SK-N-SH (cell line): ENCODE measurements around the gene THEM4. TPM values are rescaled to one million over a fixed set of nuclear protein-coding genes. Genes with fewer than 3 reads are reported as not detected.

Experiments
- CTCF ChIA-PET: fragments of 300-600, 350-600 bp; formaldehyde crosslinking; extraction: SDS; loops from one replicate; lab custom pipeline; 2021; lab: Yijun Ruan, JAX
- POLR2A ChIA-PET: fragments of 350-600 bp; sonication (Branson Sonifier 250); formaldehyde crosslinking; extraction: SDS; loops from one replicate; lab custom pipeline; 2020; ENCODE audit warnings: antibody characterized with exemption, inconsistent platforms; lab: Yijun Ruan, JAX
- DNase-seq: peaks from one replicate; pipeline ENCODE4 v3.0.0; 2012
- H2AFZ ChIP-seq: fragments of 200-600 bp; sonication (generic); 2 replicates; pipeline ENCODE4 v1.8.1; 2016; ENCODE audit warnings: antibody characterized with exemption, mild to moderate bottlenecking, low read depth
- H3F3A ChIP-seq: fragments of 200-600 bp; sonication (generic); replicated peaks from 2 replicates; pipeline ENCODE3; 2016; ENCODE audit warnings: antibody characterized with exemption, mild to moderate bottlenecking; ENCODE audit not compliant: insufficient read depth
- H3K27ac ChIP-seq, 2 experiments: fragments of 200-500 bp in 1 of 2; fragments of 200-600 bp in 1 of 2; sonication (Bioruptor generic) in 1 of 2; sonication (generic), shearing (Covaris generic) in 1 of 2; 2 replicates each; pipeline versions ENCODE4 v1.5.1 to v1.6.1; 2014 to 2016; ENCODE audit warnings: low read depth in 2 of 2, inconsistent platforms in 1 of 2, low read length in 1 of 2, mild to moderate bottlenecking in 1 of 2, mixed read lengths in 1 of 2
- H3K27me3 ChIP-seq: fragments of 200-600 bp; sonication (generic), shearing (Covaris generic); 2 replicates; pipeline ENCODE4 v1.6.1; 2016; ENCODE audit warnings: mixed run types; ENCODE audit not compliant: insufficient read depth
- H3K36me3 ChIP-seq, 2 experiments: fragments of 200-500 bp in 1 of 2; fragments of 200-600 bp in 1 of 2; sonication (Bioruptor generic) in 1 of 2; sonication (generic) in 1 of 2; replicated peaks in 1 of 2; 2 replicates each; pipeline versions ENCODE3 to v1.5.1; 2014 to 2016; ENCODE audit warnings: low read length in 1 of 2, mild to moderate bottlenecking in 1 of 2; ENCODE audit not compliant: insufficient read depth in 2 of 2, control insufficient read depth in 1 of 2
- H3K4me1 ChIP-seq, 2 experiments: fragments of 200-500 bp in 1 of 2; fragments of 200-600 bp in 1 of 2; sonication (Bioruptor generic) in 1 of 2; sonication (generic), shearing (Covaris generic) in 1 of 2; 2 replicates each; pipeline versions ENCODE4 v1.5.1 to v1.6.1; 2014 to 2016; ENCODE audit warnings: low read depth in 1 of 2, low read length in 1 of 2, mixed run types in 1 of 2; ENCODE audit not compliant: insufficient read depth in 2 of 2, control insufficient read depth in 1 of 2
- H3K4me2 ChIP-seq: fragments of 200-600 bp; sonication (generic), shearing (Covaris generic); 2 replicates; pipeline ENCODE4 v1.6.1; 2017; ENCODE audit warnings: mixed run types
- H3K4me3 ChIP-seq, 2 experiments: fragments of 200-500 bp in 1 of 2; fragments of 200-600 bp in 1 of 2; sonication (Bioruptor generic) in 1 of 2; sonication (generic), shearing (Covaris generic) in 1 of 2; 2 replicates each; pipeline versions ENCODE4 v1.5.1 to v1.8.1; 2014 to 2016; ENCODE audit warnings: low read depth in 2 of 2, inconsistent platforms in 1 of 2, low read length in 1 of 2, mild to moderate bottlenecking in 1 of 2, mixed read lengths in 1 of 2, moderate library complexity in 1 of 2
- H3K79me2 ChIP-seq: fragments of 200-600 bp; sonication (generic); 2 replicates; pipeline ENCODE4 v1.8.1; 2017; ENCODE audit warnings: mild to moderate bottlenecking; ENCODE audit not compliant: insufficient read depth
- H3K9ac ChIP-seq: fragments of 200-600 bp; sonication (generic); 2 replicates; pipeline ENCODE4 v1.6.1; 2017; ENCODE audit warnings: mixed run types
- H3K9me2 ChIP-seq: fragments of 200-600 bp; sonication (generic); 2 replicates; pipeline ENCODE4 v1.6.1; 2017; ENCODE audit warnings: mixed run types
- H3K9me3 ChIP-seq: fragments of 200-600 bp; sonication (generic); 2 replicates; pipeline ENCODE4 v1.6.1; 2017; ENCODE audit warnings: mixed run types, mild to moderate bottlenecking, moderate library complexity
- H4K20me1 ChIP-seq: fragments of 200-600 bp; sonication (generic); 2 replicates; pipeline ENCODE4 v1.6.1; 2017; ENCODE audit warnings: mild to moderate bottlenecking, mixed run types; ENCODE audit not compliant: insufficient read depth
- CTCF ChIP-seq: fragments of 200-600 bp; sonication (generic); IDR thresholded peaks from 2 replicates; pipeline ENCODE4 v1.6.1; 2017; ENCODE audit warnings: antibody characterized with exemption, mild to moderate bottlenecking, moderate library complexity
- FOSL2 ChIP-seq: IDR thresholded peaks from 2 replicates; pipeline ENCODE4 v1.4.0; 2012; ENCODE audit warnings: low read depth, mild to moderate bottlenecking, moderate library complexity, borderline replicate concordance
- FOXM1 ChIP-seq: IDR thresholded peaks from 2 replicates; pipeline ENCODE4 v1.4.0; 2012; ENCODE audit warnings: low read depth, mild to moderate bottlenecking
- GABPA ChIP-seq: IDR thresholded peaks from 2 replicates; pipeline ENCODE4 v1.4.0; 2012; ENCODE audit warnings: low read depth, mild to moderate bottlenecking
- GATA2 ChIP-seq: sonication (generic); formaldehyde crosslinking; IDR thresholded peaks from 2 replicates; pipeline ENCODE4 v1.5.0; 2020; ENCODE audit warnings: mild to moderate bottlenecking, missing genetic modification reagents
- JUND ChIP-seq: IDR thresholded peaks from 2 replicates; pipeline ENCODE4 v1.4.0; 2012
- MEF2A ChIP-seq: IDR thresholded peaks from 2 replicates; pipeline ENCODE4 v1.4.0; 2012; ENCODE audit warnings: low read depth, borderline replicate concordance
- NRF1 ChIP-seq: IDR thresholded peaks from 2 replicates; pipeline ENCODE4 v1.6.1; 2012; ENCODE audit warnings: low read depth, mild to moderate bottlenecking, low read length
- RAD21 ChIP-seq: IDR thresholded peaks from 2 replicates; pipeline ENCODE4 v1.6.1; 2012; ENCODE audit warnings: mild to moderate bottlenecking, low read length
- SIN3A ChIP-seq: IDR thresholded peaks from 2 replicates; pipeline ENCODE4 v1.6.1; 2012; ENCODE audit warnings: low read depth, mild to moderate bottlenecking, low read length, moderate library complexity, borderline replicate concordance
- SMC3 ChIP-seq: IDR thresholded peaks from 2 replicates; pipeline ENCODE4 v1.6.1; 2012; ENCODE audit warnings: low read depth, low read length, improper control_type of control experiment
- TCF12 ChIP-seq: IDR thresholded peaks from 2 replicates; pipeline ENCODE4 v1.4.0; 2012
- USF1 ChIP-seq: IDR thresholded peaks from 2 replicates; pipeline ENCODE4 v1.4.0; 2012; ENCODE audit warnings: low read depth, borderline replicate concordance
- WGBS: methylation state at CpG from one replicate; pipeline ENCODE4 v1.1.6; 2017; ENCODE audit warnings: low lambda C conversion rate; 5-methylcytosine and 5-hydroxymethylcytosine counted together
- polyA plus RNA-seq, 3 experiments: library from polyadenylated mRNA; depleted of rRNA; stranded (reverse); fragments of >200 nt; gene quantifications; 2 replicates each; pipeline ENCODE4 v1.2.3, GENCODE V29; 2012

Gene THEM4
- polyA plus RNA-seq, 1 of the 3 experiments (the other 2 are of a cell fraction) = 10.1 TPM

GRCh38 chr1:151892190-151892589 is 17.1 kb downstream of the THEM4 start:
- H3K4me1 ChIP-seq = no peaks in the 10 kb centered on the region
- H3K9me3 ChIP-seq = no peaks in the 10 kb centered on the region
- no peaks in the 10 kb centered on the region for H3K79me2 ChIP-seq
- peaks cover 3 to 38% of the 10 kb centered on the region in 2 experiments for H3K36me3 ChIP-seq
- H3K27ac ChIP-seq = no peak overlapping the region
- DNase-seq = no peak
- POLR2A ChIA-PET = no interaction called here
- no peak for TF ChIP-seq MEF2A
- H3K9me2 ChIP-seq = no peaks in the 10 kb centered on the region
- H4K20me1 ChIP-seq = no peaks in the 10 kb centered on the region
- no peaks in the 10 kb centered on the region for H3K27me3 ChIP-seq
- no peak overlapping the region for H3K9ac ChIP-seq
- CTCF ChIA-PET = interaction anchor here (0.9 kb wide), 1 partner anchor 109 kb away, joined by 3 read pairs; no protein-coding TSS in a partner anchor
- H2AFZ ChIP-seq = no peak overlapping the region
- no peak overlapping the region for H3K4me2 ChIP-seq
- no peak overlapping the region for H3K4me3 ChIP-seq
- H3F3A ChIP-seq = no peaks in the 10 kb centered on the region
- WGBS = 89% methylated on average over 2 of the region's 2 CpGs

GRCh38 chr1:151891512-151891911 is 17.8 kb downstream of the THEM4 start:
- no peak overlapping the region for H3K27ac ChIP-seq
- H3K9ac ChIP-seq = no peak overlapping the region
- CTCF ChIA-PET = interaction anchor here (0.9 to 1.6 kb wide), 3 partner anchors 13 to 110 kb away, joined by 3 to 7 read pairs (median 3); no protein-coding TSS in a partner anchor
- H3K27me3 ChIP-seq = no peaks in the 10 kb centered on the region
- no peaks in the 10 kb centered on the region for H4K20me1 ChIP-seq
- no peaks in the 10 kb centered on the region for H3F3A ChIP-seq
- no peak overlapping the region for H2AFZ ChIP-seq
- no peak overlapping the region for H3K4me3 ChIP-seq
- POLR2A ChIA-PET = no interaction called here
- H3K9me2 ChIP-seq = no peaks in the 10 kb centered on the region
- H3K9me3 ChIP-seq = no peaks in the 10 kb centered on the region
- WGBS = 68% methylated on average over 3 of the region's 3 CpGs
- H3K79me2 ChIP-seq = no peaks in the 10 kb centered on the region
- no peak for DNase-seq
- peaks cover 3 to 38% of the 10 kb centered on the region in 2 experiments for H3K36me3 ChIP-seq
- no peak overlapping the region for H3K4me2 ChIP-seq
- TF ChIP-seq FOSL2 = no peak
- TF ChIP-seq MEF2A = no peak
- TF ChIP-seq USF1 = no peak
- TF ChIP-seq JUND = no peak
- TF ChIP-seq GABPA = no peak
- no peak for TF ChIP-seq TCF12
- no peak for TF ChIP-seq FOXM1
- TF ChIP-seq GATA2 (CRISPR knock-in tag) = no peak
- no peak for TF ChIP-seq SMC3
- TF ChIP-seq NRF1 = no peak
- TF ChIP-seq SIN3A = no peak
- TF ChIP-seq, all 33 proteins: peak for 0
- no peaks in the 10 kb centered on the region for H3K4me1 ChIP-seq

DNA sequence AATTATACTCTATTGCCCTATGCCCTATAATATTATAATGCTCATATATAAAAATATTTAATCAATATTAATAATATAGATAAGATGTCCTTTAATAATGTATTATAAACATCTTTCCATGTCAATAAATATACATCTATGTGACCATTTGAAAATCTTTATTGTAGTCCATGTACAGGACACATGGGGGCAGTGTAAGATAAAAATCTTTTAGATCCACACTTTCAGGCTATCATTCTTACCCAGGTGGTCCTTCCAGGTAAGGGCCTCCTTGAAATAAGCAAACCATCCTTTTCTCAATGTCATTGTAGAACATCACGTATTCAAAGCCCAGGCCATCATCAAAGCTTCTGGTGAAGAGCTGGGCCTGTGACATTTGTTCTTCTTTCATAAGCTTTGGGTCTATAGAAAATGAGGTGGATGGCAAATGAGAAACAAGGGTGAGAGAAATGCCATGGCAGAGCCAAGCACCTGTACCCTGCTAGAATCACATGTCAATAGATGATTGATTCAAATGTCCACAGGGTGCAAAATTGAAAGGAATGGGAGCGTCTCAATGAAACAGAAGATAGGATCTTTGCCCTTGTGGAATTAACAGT is 20.2 kb downstream of the THEM4 start:
- TF ChIP-seq CTCF = peak; percentile 64
- peak; percentile 55 for TF ChIP-seq RAD21
- no peak for TF ChIP-seq MEF2A
- H2AFZ ChIP-seq = no peak overlapping the region
- H3K4me3 ChIP-seq = no peak overlapping the region
- H3F3A ChIP-seq = no peaks in the 10 kb centered on the region
- no peaks in the 10 kb centered on the region for H3K4me1 ChIP-seq
- no peak overlapping the region for H3K27ac ChIP-seq
- H3K4me2 ChIP-seq = no peak overlapping the region
- POLR2A ChIA-PET = no interaction called here
- 75% methylated on average over 2 of the region's 2 CpGs for WGBS
- peaks cover 7 to 32% of the 10 kb centered on the region in 2 experiments for H3K36me3 ChIP-seq
- peak; percentile 23 for DNase-seq
- CTCF ChIA-PET = interaction anchor here (0.7 to 2.9 kb wide), 6 partner anchors 12 to 115 kb away, joined by 3 to 13 read pairs (median 4); no protein-coding TSS in a partner anchor
- H3K9me2 ChIP-seq = no peaks in the 10 kb centered on the region
- no peak overlapping the region for H3K9ac ChIP-seq
- H4K20me1 ChIP-seq = no peaks in the 10 kb centered on the region
- no peaks in the 10 kb centered on the region for H3K27me3 ChIP-seq
- H3K79me2 ChIP-seq = no peaks in the 10 kb centered on the region
- no peaks in the 10 kb centered on the region for H3K9me3 ChIP-seq
